ENCODE measurements around the gene LRG1.
"Not testable (repeated sequence)": the region's sequence is repeated elsewhere in the genome, so short reads cannot be mapped to it uniquely, and the experiment has no call there.

DNA sequence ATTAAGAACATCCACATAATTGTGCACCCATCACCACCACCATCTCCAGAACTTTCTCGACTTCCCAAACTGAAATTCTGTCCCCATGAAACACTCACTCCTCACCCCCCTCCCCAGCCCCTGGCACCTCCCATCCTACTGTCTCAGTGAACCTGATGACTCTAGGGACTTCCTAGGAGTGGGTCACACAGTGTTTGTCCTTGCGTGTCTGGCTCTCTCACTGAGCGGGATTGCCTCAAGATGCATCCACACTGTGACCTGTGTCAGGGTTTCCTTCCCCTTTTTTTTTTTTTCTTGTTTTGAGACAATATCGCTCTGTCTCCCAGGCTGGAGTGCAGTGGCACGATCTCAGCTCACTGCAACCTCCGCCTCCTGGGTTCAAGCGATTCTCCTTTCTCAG, 22.2 kb upstream of the LRG1 start:
- TF ChIP-seq, protein P1, sequence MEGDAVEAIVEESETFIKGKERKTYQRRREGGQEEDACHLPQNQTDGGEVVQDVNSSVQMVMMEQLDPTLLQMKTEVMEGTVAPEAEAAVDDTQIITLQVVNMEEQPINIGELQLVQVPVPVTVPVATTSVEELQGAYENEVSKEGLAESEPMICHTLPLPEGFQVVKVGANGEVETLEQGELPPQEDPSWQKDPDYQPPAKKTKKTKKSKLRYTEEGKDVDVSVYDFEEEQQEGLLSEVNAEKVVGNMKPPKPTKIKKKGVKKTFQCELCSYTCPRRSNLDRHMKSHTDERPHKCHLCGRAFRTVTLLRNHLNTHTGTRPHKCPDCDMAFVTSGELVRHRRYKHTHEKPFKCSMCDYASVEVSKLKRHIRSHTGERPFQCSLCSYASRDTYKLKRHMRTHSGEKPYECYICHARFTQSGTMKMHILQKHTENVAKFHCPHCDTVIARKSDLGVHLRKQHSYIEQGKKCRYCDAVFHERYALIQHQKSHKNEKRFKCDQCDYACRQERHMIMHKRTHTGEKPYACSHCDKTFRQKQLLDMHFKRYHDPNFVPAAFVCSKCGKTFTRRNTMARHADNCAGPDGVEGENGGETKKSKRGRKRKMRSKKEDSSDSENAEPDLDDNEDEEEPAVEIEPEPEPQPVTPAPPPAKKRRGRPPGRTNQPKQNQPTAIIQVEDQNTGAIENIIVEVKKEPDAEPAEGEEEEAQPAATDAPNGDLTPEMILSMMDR (IDR thresholded peaks at IDR 0.05): not testable (repeated sequence)
- TF ChIP-seq EP300, POLR2AphosphoS5, POLR2A (IDR thresholded peaks at IDR 0.05): not testable (repeated sequence)

Measured in gastroesophageal sphincter (tissue), 3 donors.